ENCODE measurements around the gene OLFML2B. TPM values are rescaled to one million over a fixed set of nuclear protein-coding genes. Genes with fewer than 3 reads are reported as not detected.

OLFML2B gene
- total RNA-seq, 8 experiments from 2014 or later: 1.0 to 15.3 (median 2.2) TPM

DNA sequence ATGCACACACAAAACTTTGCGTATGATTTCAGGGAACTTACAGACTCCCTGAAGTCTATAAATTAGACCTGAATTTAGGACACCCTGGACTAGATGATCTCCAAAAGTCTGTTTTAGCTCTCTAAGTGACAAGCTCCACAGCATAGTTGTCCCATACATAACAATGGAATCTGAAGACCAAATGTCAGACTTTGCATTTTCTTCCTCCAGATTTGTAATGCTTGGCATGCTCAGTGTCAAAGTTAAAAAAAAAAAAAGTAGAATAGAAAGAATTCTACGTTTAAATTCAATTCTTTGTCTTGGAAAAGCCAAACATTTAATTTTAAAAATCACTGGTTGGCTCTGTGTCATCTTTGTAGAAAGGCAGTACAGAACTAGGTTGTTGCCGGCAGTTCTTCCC lies 66.7 kb downstream of the OLFML2B start:
- in situ Hi-C loops (cut with MboI; ENCODE audit: low pct_unique_long_range_greater_than_20kb in 2 of 9, low sequenced_read_pairs in 9 of 9, unreplicated experiment in 9 of 9): no loop called here
- Histone ChIP-seq H3K27ac (no peak overlapping the region), H3K4me3 (no peak overlapping the region), H3K4me1 (replicated peaks in 1 of 2) (no peaks in the 10 kb centered on the region)
- WGBS, 10 experiments: 42 to 89% (median 65%) methylated on average over 2 to 3 of the region's 3 CpGs
- ATAC-seq (replicated peaks in 6 of 8): no peak

DNA sequence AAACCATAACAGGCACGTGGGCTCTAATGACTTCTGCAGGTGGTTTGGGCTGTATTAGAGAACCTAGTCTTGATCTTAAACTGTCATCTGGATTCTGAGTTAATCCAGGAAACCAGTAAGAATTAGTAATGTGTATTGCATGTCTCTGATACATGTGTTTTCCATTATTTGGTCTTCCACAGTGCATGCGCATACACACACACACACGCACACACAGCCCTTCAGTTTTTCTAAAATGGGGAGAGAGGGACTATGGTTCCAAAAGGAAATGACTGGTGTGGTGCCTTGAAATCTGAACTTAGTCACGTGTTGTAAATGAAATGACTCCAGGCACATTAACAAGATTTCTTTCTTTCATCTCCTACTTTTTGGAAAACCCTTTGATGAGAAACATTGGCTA lies 67.6 kb downstream of the OLFML2B start:
- Histone ChIP-seq H3K4me3 (no peak overlapping the region), H3K4me1 (replicated peaks in 1 of 2) (no peaks in the 10 kb centered on the region), H3K27ac (no peak overlapping the region)
- in situ Hi-C loops (cut with MboI; ENCODE audit: low pct_unique_long_range_greater_than_20kb in 2 of 9, low sequenced_read_pairs in 9 of 9, unreplicated experiment in 9 of 9): no loop called here
- 0 to 100% (median 81%) methylated on average over 1 to 4 of the region's 4 CpGs; no CpG with 5 or more reads in 1 of the 10 experiments for WGBS, 10 experiments
- peak in 3 of 8 experiments; percentile 86 to 93 (median 91) for ATAC-seq (replicated peaks in 6 of 8)

DNA sequence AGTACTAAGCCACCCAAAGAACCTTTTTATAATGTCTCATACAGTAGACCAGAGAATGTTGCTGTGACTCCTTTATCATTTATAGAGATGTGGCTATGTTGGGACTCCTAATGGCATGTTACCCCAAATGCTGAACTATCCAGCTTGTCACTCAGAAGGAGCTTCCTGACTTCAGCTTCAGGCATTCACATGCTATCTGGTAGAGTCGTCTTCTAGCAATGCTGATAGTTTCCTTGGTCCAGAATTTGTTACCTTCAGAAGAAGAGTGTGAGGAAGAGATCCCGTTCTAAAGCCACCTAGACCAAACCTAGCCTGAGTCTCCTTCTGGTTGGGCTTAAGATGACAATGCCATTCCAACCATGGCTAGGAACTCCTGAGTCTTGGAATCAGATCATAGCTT lies 68.1 kb downstream of the OLFML2B start:
- H3K4me3 ChIP-seq: no peak overlapping the region
- 43 to 100% (median 91%) methylated on average over 1 to 2 of the region's 2 CpGs; no CpG with 5 or more reads in 3 of the 10 experiments for WGBS, 10 experiments
- no peak overlapping the region for H3K27ac ChIP-seq
- in situ Hi-C loops (cut with MboI; ENCODE audit: low pct_unique_long_range_greater_than_20kb in 2 of 9, low sequenced_read_pairs in 9 of 9, unreplicated experiment in 9 of 9): no loop called here
- no peaks in the 10 kb centered on the region for H3K4me1 ChIP-seq (replicated peaks in 1 of 2)
- peak in 1 of 8 experiments; percentile 27 for ATAC-seq (replicated peaks in 6 of 8)

DNA sequence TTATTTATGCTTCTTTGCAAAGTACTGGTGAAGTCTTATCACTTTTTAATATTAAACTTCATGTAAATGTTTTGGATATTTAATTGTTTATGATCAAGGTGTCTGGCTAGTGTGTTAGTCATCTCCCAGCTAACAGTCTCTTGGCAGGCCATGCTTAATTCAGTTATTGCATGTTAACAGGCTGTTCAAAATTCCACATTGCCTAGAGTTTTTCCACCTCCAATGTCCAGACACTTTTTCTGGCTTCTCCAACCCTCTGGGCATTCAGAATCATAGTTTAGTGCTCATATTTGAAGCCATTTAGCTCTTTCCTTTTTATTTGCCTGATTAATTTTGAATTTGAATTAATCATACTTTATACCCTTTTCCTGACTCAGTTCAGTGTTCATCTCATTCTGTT lies 69.2 kb downstream of the OLFML2B start:
- no peak for ATAC-seq (replicated peaks in 6 of 8)
- H3K4me1 ChIP-seq (replicated peaks in 1 of 2): no peaks in the 10 kb centered on the region
- H3K27ac ChIP-seq: no peak overlapping the region
- in situ Hi-C loops (cut with MboI; ENCODE audit: low pct_unique_long_range_greater_than_20kb in 2 of 9, low sequenced_read_pairs in 9 of 9, unreplicated experiment in 9 of 9): no loop called here
- H3K4me3 ChIP-seq: no peak overlapping the region

DNA sequence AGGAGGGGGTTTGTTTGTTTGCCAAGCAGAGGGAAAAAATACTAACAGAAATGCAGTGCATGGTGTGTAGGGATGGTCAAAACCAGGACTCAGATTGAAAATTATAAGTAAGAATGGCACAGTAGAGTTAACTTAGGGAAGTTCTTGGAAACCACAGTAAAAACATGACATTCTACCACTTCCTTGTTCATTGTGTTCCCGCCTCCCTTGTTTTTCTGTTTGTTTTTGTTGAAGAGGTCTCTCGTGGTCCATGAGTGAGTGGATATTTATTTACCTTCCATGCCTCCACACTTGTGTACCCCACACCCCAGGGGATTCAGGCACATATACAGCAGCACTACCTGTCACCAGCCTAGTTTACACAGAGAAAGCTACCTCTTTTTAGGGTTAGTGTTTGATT lies 69.6 kb downstream of the OLFML2B start:
- 0 to 100% (median 60%) methylated on average over 1 to 2 of the region's 2 CpGs; no CpG with 5 or more reads in 2 of the 10 experiments for WGBS, 10 experiments
- no peak overlapping the region for H3K4me3 ChIP-seq
- H3K4me1 ChIP-seq (replicated peaks in 1 of 2): no peaks in the 10 kb centered on the region
- ATAC-seq (replicated peaks in 6 of 8): no peak
- in situ Hi-C loops (cut with MboI; ENCODE audit: low pct_unique_long_range_greater_than_20kb in 2 of 9, low sequenced_read_pairs in 9 of 9, unreplicated experiment in 9 of 9): no loop called here
- H3K27ac ChIP-seq: no peak overlapping the region

DNA sequence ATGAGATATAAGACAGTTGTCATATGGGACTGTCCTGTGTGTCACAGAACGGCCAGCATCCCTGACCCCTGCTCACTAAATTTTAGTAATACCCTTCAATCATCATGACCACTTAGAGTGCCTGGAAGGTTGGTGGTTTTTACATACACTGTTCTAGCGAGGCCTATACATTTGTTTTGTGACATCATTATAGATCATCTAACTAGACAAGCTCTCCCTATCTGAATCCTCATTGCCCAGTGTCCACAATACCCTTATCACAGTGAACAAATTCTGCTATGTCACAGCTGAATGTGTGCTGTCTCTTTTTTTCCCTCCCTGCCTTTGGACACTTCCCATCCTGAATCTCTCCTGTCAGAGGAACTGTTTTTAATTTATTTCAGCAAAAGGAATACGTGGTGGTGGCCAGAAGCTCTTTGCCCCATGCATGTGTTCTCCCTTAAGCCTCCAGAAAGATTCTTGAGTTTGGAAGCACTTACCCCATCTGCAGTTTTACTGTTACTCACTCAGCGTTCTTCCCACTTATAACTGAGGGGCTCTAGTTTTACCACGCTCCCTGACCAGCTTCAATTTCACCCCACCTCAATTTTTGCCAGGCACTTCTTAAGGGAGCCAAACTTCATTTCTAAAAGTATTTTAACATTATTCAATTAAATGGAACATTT lies 70.3 kb downstream of the OLFML2B start:
- in situ Hi-C loops (cut with MboI; ENCODE audit: low pct_unique_long_range_greater_than_20kb in 2 of 9, low sequenced_read_pairs in 9 of 9, unreplicated experiment in 9 of 9): no loop called here
- ATAC-seq (replicated peaks in 6 of 8): peak in 1 of 8 experiments; percentile 39
- 0 to 94% (median 84%) methylated on average over 1 to 5 of the region's 5 CpGs for WGBS, 10 experiments
- no peak overlapping the region for H3K4me3 ChIP-seq
- H3K27ac ChIP-seq: no peak overlapping the region
- H3K4me1 ChIP-seq (replicated peaks in 1 of 2): no peaks in the 10 kb centered on the region

DNA sequence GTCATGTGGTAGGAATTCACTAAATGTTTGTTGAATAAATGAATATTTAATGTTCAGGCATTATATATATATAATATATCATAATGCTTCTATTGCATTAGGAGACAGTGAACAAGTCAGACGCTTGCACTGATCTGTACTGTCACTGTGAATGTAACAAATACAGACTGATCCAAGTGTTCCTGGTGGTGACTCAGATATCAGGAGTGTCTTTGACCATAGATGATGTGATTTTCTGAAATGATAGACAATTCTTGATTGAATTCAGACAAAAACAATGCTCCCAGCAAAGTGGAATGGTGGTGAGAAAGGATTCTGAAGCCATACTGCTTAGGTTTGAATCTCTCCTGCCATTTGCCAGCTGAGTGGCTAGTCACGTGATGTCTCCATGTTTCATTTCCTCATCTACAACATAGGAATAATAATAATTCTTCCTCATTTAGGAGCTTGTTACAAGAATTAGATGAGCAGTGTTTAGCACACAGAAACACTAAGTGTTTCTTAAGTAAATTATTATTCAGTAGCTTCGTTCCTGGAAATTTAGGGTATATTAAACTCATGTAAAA lies 71.0 kb downstream of the OLFML2B start:
- H3K27ac ChIP-seq: no peak overlapping the region
- ATAC-seq (replicated peaks in 6 of 8): peak in 1 of 8 experiments; percentile 49

DNA sequence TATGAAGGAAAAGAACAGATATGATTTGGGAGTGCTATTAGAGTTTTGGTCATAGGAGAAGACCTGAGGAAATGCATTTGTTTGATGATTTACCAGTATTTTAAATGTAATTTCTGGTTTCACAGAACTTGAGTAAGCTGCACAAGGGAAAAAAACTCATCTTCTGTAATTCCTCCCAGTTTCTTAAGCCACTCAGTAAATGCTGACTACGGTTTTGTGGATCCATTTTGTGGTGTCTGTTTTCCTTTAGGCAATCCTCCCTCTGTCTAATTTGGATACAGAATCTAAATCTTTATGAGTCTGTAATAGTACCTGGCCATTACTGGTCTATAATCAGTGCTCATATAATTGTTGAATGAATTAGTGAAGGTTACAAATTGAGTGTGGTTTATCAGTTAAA lies 72.0 kb downstream of the OLFML2B start:
- in situ Hi-C loops (cut with MboI; ENCODE audit: low pct_unique_long_range_greater_than_20kb in 2 of 9, low sequenced_read_pairs in 9 of 9, unreplicated experiment in 9 of 9): no loop called here
- no peak for ATAC-seq (replicated peaks in 6 of 8)
- Histone ChIP-seq H3K4me3 (no peak overlapping the region), H3K4me1 (replicated peaks in 1 of 2) (peaks cover 0 to 4% of the 10 kb centered on the region in 2 donors), H3K27ac (no peak overlapping the region)
- 50 to 100% (median 89%) methylated on average over 1 of the region's 1 CpG; no CpG with 5 or more reads in 2 of the 10 experiments for WGBS, 10 experiments

More for the DNA sequence above, 71.0 kb downstream of the OLFML2B start:
- Histone ChIP-seq H3K4me3 (no peak overlapping the region), H3K4me1 (replicated peaks in 1 of 2) (no peaks in the 10 kb centered on the region)
- in situ Hi-C loops (cut with MboI; ENCODE audit: low pct_unique_long_range_greater_than_20kb in 2 of 9, low sequenced_read_pairs in 9 of 9, unreplicated experiment in 9 of 9): no loop called here
- 39 to 100% (median 88%) methylated on average over 1 to 3 of the region's 3 CpGs for WGBS, 10 experiments

DNA sequence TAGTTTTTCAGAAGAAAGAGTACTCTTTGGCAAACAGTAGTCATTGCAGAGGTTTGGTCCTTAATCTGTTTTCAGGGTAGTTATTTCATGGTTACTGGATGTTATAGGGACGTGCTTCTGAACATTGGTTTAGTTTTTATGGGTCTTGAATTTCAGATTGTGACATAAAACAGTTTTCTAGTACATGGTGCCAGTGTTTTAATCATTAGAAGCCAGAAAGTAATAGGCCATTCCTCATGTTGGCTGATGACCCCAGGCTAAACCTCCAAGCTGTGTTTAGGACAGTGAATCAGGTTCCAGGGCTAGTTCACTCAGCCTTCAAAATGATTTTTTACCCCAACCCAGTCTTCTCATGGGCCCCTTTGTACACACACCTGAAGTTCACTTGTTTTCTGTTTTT lies 73.3 kb downstream of the OLFML2B start:
- Histone ChIP-seq H3K4me3 (no peak overlapping the region), H3K4me1 (replicated peaks in 1 of 2) (peaks cover 0 to 11% of the 10 kb centered on the region in 2 donors), H3K27ac (no peak overlapping the region)
- no peak for ATAC-seq (replicated peaks in 6 of 8)
- 90 to 100% (median 100%) methylated on average over 1 of the region's 1 CpG; no CpG with 5 or more reads in 3 of the 10 experiments for WGBS, 10 experiments
- in situ Hi-C loops (cut with MboI; ENCODE audit: low pct_unique_long_range_greater_than_20kb in 2 of 9, low sequenced_read_pairs in 9 of 9, unreplicated experiment in 9 of 9): no loop called here

DNA sequence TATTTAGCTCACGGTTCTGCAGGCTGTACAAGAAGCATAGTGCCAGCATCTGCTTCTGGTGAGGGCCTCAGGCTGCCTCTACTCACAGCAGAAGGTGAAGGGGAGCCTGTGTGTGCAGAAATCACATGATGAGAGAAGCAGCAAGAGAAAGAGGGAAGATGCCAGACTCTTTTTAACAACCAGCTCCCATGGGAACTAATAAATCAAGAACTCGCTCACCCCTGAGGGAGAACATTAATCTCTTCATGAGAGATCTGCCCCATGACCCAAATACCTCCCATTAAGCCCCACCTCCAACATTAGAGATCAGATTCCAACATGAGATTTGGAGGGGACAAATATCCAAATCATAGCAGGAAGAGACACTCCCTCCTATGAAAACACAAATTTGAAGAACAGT lies 74.1 kb downstream of the OLFML2B start:
- no peak for ATAC-seq (replicated peaks in 6 of 8)
- in situ Hi-C loops (cut with MboI; ENCODE audit: low pct_unique_long_range_greater_than_20kb in 2 of 9, low sequenced_read_pairs in 9 of 9, unreplicated experiment in 9 of 9): no loop called here
- 43 to 100% (median 92%) methylated on average over 1 to 2 of the region's 2 CpGs; no CpG with 5 or more reads in 5 of the 10 experiments for WGBS, 10 experiments
- H3K4me3 ChIP-seq: no peak overlapping the region
- H3K27ac ChIP-seq: no peak overlapping the region
- H3K4me1 ChIP-seq (replicated peaks in 1 of 2): peaks cover 0 to 11% of the 10 kb centered on the region in 2 donors

DNA sequence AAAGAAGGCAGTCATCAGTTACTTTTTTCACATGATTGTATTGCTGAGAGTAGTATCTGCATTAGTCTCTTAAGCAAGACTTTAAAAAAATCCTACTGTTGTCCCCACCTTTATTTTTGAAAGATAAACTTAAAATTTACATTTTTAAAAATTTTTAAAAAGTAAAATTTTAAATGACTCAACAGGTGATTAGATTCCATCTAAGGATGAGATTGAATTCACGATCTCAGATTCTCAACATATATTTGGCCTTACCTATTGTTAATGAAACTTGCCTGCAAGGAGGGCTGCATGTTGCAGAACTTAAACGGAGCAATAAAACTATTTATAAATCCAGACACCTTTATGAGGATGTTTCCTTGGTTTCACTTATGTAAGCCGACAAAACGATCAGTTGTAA lies 75.2 kb downstream of the OLFML2B start:
- WGBS, 10 experiments: 65 to 100% (median 89%) methylated on average over 1 to 4 of the region's 4 CpGs
- H3K27ac ChIP-seq: no peak overlapping the region
- peaks cover 0 to 11% of the 10 kb centered on the region in 2 donors for H3K4me1 ChIP-seq (replicated peaks in 1 of 2)
- in situ Hi-C loops (cut with MboI; ENCODE audit: low pct_unique_long_range_greater_than_20kb in 2 of 9, low sequenced_read_pairs in 9 of 9, unreplicated experiment in 9 of 9): no loop called here
- ATAC-seq (replicated peaks in 6 of 8): no peak
- no peak overlapping the region for H3K4me3 ChIP-seq

DNA sequence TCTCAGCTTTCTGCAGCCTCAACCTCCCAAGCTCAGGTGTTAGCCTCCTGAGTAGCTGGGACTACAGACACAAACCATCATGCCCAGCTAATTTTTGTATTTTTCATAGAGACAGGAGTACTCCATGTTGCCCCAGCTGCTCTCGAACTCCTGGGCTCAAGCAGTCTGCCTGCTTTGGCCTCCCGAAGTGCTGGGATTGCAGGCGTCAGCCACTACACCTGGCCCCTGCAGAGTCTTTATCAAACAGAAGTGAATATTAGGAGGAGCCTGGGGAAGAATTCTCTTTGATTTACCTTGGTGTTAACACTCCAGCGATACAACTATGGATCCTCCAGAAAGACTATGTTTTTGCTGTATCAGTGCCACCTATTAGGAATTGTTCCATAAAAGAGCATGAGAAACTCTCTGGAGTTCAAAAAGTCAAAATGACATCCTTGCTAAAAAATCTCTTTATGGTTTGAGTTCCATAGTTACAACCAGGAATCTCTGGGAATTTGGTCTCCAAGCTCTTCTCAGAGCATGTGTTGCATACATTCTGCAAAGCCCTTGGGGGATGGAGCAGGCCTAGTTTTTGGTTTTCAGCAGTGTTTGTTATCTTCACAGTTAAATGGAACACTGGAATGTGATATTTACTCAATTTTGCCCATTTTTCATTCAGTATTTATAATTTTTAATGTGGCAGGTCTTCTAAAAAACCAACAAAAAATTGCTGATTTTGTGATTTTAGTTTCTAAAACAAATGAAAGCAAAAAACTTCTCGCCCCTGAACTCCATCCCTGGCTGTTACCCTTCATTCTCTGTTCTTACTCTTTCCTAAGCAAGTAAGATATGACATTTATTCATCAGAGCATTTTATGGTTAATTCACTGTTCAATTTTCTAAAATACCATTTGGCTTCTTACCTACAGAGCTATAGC lies 77.3 kb downstream of the OLFML2B start:
- no peak overlapping the region for H3K4me3 ChIP-seq
- ATAC-seq (replicated peaks in 6 of 8): peak in 2 of 8 experiments; percentile 22 to 81

More for the DNA sequence above, 77.3 kb downstream of the OLFML2B start:
- in situ Hi-C loops (cut with MboI; ENCODE audit: low pct_unique_long_range_greater_than_20kb in 2 of 9, low sequenced_read_pairs in 9 of 9, unreplicated experiment in 9 of 9): no loop called here
- H3K4me1 ChIP-seq (replicated peaks in 1 of 2): peaks cover 0 to 11% of the 10 kb centered on the region in 2 donors
- WGBS, 10 experiments: 80 to 100% (median 94%) methylated on average over 1 to 5 of the region's 5 CpGs; no CpG with 5 or more reads in 1 of the 10 experiments
- H3K27ac ChIP-seq: no peak overlapping the region
